PC-3 (cell line): ENCODE data around the gene UGT2A3. TPM values are rescaled to one million over a fixed set of nuclear protein-coding genes. Genes with fewer than 3 reads are reported as not detected.

Source experiments
- ATAC-seq: fragments of 200-7000 bp; cut with Tn5 transposase; 2 replicates; pipeline ENCODE4 v1.9.1; 2020; ENCODE audit warnings: mild to moderate bottlenecking, moderate library complexity
- BruUV-seq: library from RNA; stranded (reverse); fragments of 400-500 nt; replicated peaks from 2 replicates; lab custom pipeline; 2021; lab: Mats Ljungman, UMichigan
- CTCF ChIA-PET: fragments of 300-600 bp; sonication (Branson Sonifier 250); formaldehyde crosslinking; loops from one replicate; lab custom pipeline; 2022; ENCODE audit warnings: antibody characterized with exemption; lab: Charles Lee
- POLR2A ChIA-PET: fragments of 300-600 bp; sonication (Branson Sonifier 250); formaldehyde crosslinking; loops from one replicate; lab custom pipeline; 2022; ENCODE audit warnings: antibody characterized with exemption; ENCODE audit not compliant: unreplicated experiment; lab: Charles Lee
- DNase-seq: peaks from one replicate; pipeline ENCODE4 v3.0.0-alpha.2; 2015
- H2AFZ ChIP-seq: fragments of 300-600 bp; sonication (generic); 2 replicates; pipeline ENCODE4 v1.6.0; 2016; ENCODE audit warnings: antibody characterized with exemption, low read length
- H3F3A ChIP-seq: fragments of 300-600 bp; sonication (generic); one replicate; pipeline ENCODE4 v1.6.0; 2017; ENCODE audit warnings: antibody characterized with exemption, low read length, control low read depth, mild to moderate bottlenecking; ENCODE audit not compliant: unreplicated experiment
- H3K27ac ChIP-seq: fragments of 300-600 bp; sonication (generic); 2 replicates; pipeline ENCODE4 v1.5.1; 2016; ENCODE audit warnings: mild to moderate bottlenecking, low read length
- H3K27me3 ChIP-seq: fragments of 300-600 bp; sonication (generic); 2 replicates; pipeline ENCODE4 v1.6.1; 2016; ENCODE audit warnings: low read length, mixed read lengths
- H3K36me3 ChIP-seq: fragments of 300-600 bp; sonication (generic); 2 replicates; pipeline ENCODE4 v1.6.1; 2016; ENCODE audit warnings: low read depth, mixed run types, low read length, mixed read lengths
- H3K4me1 ChIP-seq: fragments of 300-600 bp; sonication (generic); 2 replicates; pipeline ENCODE4 v1.5.1; 2016; ENCODE audit warnings: low read length; ENCODE audit not compliant: insufficient read depth
- H3K4me2 ChIP-seq: fragments of 300-600 bp; sonication (generic); 2 replicates; pipeline ENCODE4 v1.6.0; 2016; ENCODE audit warnings: low read length
- H3K4me3 ChIP-seq: fragments of 300-600 bp; sonication (generic); 2 replicates; pipeline ENCODE4 v1.5.1; 2016; ENCODE audit warnings: mild to moderate bottlenecking, low read length, mixed read lengths
- H3K79me2 ChIP-seq: fragments of 300-600 bp; sonication (generic); 2 replicates; pipeline ENCODE4 v1.6.1; 2017; ENCODE audit warnings: low read length, mixed read lengths
- H3K9ac ChIP-seq: fragments of 300-600 bp; sonication (generic); 2 replicates; pipeline ENCODE4 v1.6.0; 2016; ENCODE audit warnings: mild to moderate bottlenecking, low read length
- H3K9me2 ChIP-seq: fragments of 300-600 bp; sonication (generic); replicated peaks from 2 replicates; pipeline ENCODE4 v1.6.1; 2016; ENCODE audit warnings: mixed run types, low read length, mixed read lengths
- H3K9me3 ChIP-seq: fragments of 300-600 bp; sonication (generic); 2 replicates; pipeline ENCODE4 v1.6.1; 2016; ENCODE audit warnings: low read length, mixed read lengths
- H4K20me1 ChIP-seq: fragments of 300-600 bp; sonication (generic); 2 replicates; pipeline ENCODE4 v1.6.1; 2016; ENCODE audit warnings: low read length, mixed read lengths
- CTCF ChIP-seq: fragments of 300-600 bp; sonication (generic); conservative IDR thresholded peaks from 2 replicates; pipeline ENCODE4 v1.5.1; 2017; ENCODE audit warnings: antibody characterized with exemption, low read depth, mild to moderate bottlenecking, low read length
- EZH2 ChIP-seq: fragments of 300-600 bp; sonication (generic); IDR thresholded peaks from one replicate; pipeline ENCODE4 v1.6.1; 2017; ENCODE audit warnings: antibody characterized with exemption, mild to moderate bottlenecking, low read length; ENCODE audit not compliant: unreplicated experiment
- EZH2phosphoT487 ChIP-seq: fragments of 300-600 bp; sonication (generic); IDR thresholded peaks from 2 replicates; pipeline ENCODE4 v1.6.1; 2018; ENCODE audit warnings: mild to moderate bottlenecking, antibody characterized with exemption, low read length, borderline replicate concordance
- intact Hi-C: fragments of 100-400 bp; cut with micrococcal nuclease; formaldehyde crosslinking; loops from 2 replicates; pipeline ENCODE4 v1.9.0; 2023
- total RNA-seq: library from RNA; depleted of rRNA; stranded (reverse); fragments of >200 nt; gene quantifications from 2 replicates; pipeline ENCODE4 v1.2.3, GENCODE V29; 2014

UGT2A3 gene
- total RNA-seq, 1 experiment from 2014 or later: not detected

DNA sequence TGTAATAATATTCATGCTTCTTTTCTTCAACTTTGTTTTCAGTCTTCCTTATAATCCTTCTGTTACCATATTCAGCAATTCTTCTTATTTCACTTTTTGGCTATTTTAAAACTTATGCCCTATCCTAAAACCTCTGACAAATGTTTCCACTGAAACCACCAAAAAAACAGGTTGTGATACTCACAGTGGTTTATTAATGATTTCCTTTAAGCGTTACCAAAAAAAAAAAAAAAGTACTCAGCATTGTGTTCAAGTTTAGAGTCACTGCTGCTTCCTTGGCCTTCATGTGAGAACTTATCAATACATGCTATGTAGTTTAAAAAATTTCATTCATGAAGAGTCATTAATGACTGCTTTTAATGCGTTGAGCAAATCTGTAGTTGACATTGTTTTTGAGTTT is 35.4 kb upstream of the UGT2A3 start:
- Histone ChIP-seq H3K79me2 (no peaks in the 10 kb centered on the region), H3K9ac (no peak overlapping the region), H3K9me3 (no peaks in the 10 kb centered on the region), H4K20me1 (no peaks in the 10 kb centered on the region), H3K4me2 (no peak overlapping the region), H3K36me3 (no peaks in the 10 kb centered on the region), H3K4me3 (no peak overlapping the region), H3K9me2 (peaks cover 4% of the 10 kb centered on the region; the same call in 1 of the 2 replicates), H3F3A (no peaks in the 10 kb centered on the region), H3K27ac (no peak overlapping the region), H3K27me3 (no peaks in the 10 kb centered on the region), H2AFZ (no peak overlapping the region), H3K4me1 (no peaks in the 10 kb centered on the region)
- CTCF ChIA-PET: no interaction called here
- TF ChIP-seq CTCF: no peak
- no peak for TF ChIP-seq EZH2phosphoT487
- TF ChIP-seq EZH2: no peak
- ATAC-seq: no peak
- DNase-seq: no peak
- intact Hi-C loops: no loop called here
- POLR2A ChIA-PET: no interaction called here
- BruUV-seq: no TSS peak

- intact Hi-C loops: no loop called here
- Histone ChIP-seq H3K27me3 (no peaks in the 10 kb centered on the region), H2AFZ (no peak overlapping the region), H3K4me3 (no peak overlapping the region), H4K20me1 (no peaks in the 10 kb centered on the region), H3K79me2 (no peaks in the 10 kb centered on the region), H3K36me3 (no peaks in the 10 kb centered on the region), H3K9me3 (no peaks in the 10 kb centered on the region), H3K4me2 (no peak overlapping the region), H3K4me1 (no peaks in the 10 kb centered on the region), H3K9me2 (peaks cover 4% of the 10 kb centered on the region; the same call in 1 of the 2 replicates), H3K9ac (no peak overlapping the region), H3F3A (no peaks in the 10 kb centered on the region), H3K27ac (no peak overlapping the region)
- ATAC-seq: no peak
- TF ChIP-seq EZH2: no peak
- no peak for TF ChIP-seq EZH2phosphoT487
- TF ChIP-seq CTCF: no peak
- ChIA-PET POLR2A (no interaction called here), CTCF (no interaction called here)
- no peak for DNase-seq
- no TSS peak for BruUV-seq
Observed at GRCh38 chr4:68985442-68985841, 33.8 kb upstream of the UGT2A3 start.

GRCh38 chr4:68984947-68985346 is 33.3 kb upstream of the UGT2A3 start:
- peaks cover 4% of the 10 kb centered on the region; the same call in 1 of the 2 replicates for H3K9me2 ChIP-seq
- CTCF ChIA-PET: no interaction called here
- BruUV-seq: no TSS peak
- no peak overlapping the region for H3K9ac ChIP-seq
- H3K36me3 ChIP-seq: no peaks in the 10 kb centered on the region
- no peaks in the 10 kb centered on the region for H3K4me1 ChIP-seq
- no peaks in the 10 kb centered on the region for H3F3A ChIP-seq
- ATAC-seq (no peak), DNase-seq (no peak)
- H2AFZ ChIP-seq: no peak overlapping the region
- intact Hi-C loops: no loop called here
- H3K9me3 ChIP-seq: no peaks in the 10 kb centered on the region
- no peak overlapping the region for H3K4me3 ChIP-seq
- no peak overlapping the region for H3K4me2 ChIP-seq
- no peaks in the 10 kb centered on the region for H4K20me1 ChIP-seq
- no peak for TF ChIP-seq CTCF
- no peak for TF ChIP-seq EZH2phosphoT487
- no peak for TF ChIP-seq EZH2
- no peaks in the 10 kb centered on the region for H3K79me2 ChIP-seq
- POLR2A ChIA-PET: no interaction called here
- no peaks in the 10 kb centered on the region for H3K27me3 ChIP-seq
- H3K27ac ChIP-seq: no peak overlapping the region
